Stimulated activated naive CD8-positive, alpha-beta T cell treated with anti-CD3 and anti-CD28 coated beads, Interleukin-15, Interleukin-2, amounts not matched to agents 100 ng/mL and 50 ng/mL, for 24 hours (primary cell): ENCODE results near the gene NACAD.
A peak's percentile ranks its signal among the peaks of the same experiment; 100 is the strongest.

Experiments used
- H3K27ac Mint-ChIP-seq: one replicate; pipeline ENCODE4 v1.8.0; 2021; ENCODE audit warnings: mild to moderate bottlenecking, mixed read lengths
- H3K27me3 Mint-ChIP-seq: one replicate; pipeline ENCODE4 v1.8.0; 2021; ENCODE audit warnings: mixed read lengths
- H3K36me3 Mint-ChIP-seq: one replicate; pipeline ENCODE4 v1.8.0; 2021; ENCODE audit warnings: low read depth, mixed read lengths
- H3K4me1 Mint-ChIP-seq: one replicate; pipeline ENCODE4 v1.8.0; 2021; ENCODE audit warnings: low read depth, mixed read lengths
- H3K4me3 Mint-ChIP-seq: one replicate; pipeline ENCODE4 v1.8.0; 2021; ENCODE audit warnings: mild to moderate bottlenecking, mixed read lengths
- H3K9me3 Mint-ChIP-seq: one replicate; pipeline ENCODE4 v1.8.0; 2021; ENCODE audit warnings: mixed read lengths

NACAD gene

GRCh38 chr7:45104844-45105587 lies 16.2 kb upstream of the NACAD start:
- Mint-ChIP-seq H3K4me1 (peaks cover 39% of the 10 kb centered on the region), H3K27me3 (no peaks in the 10 kb centered on the region), H3K4me3 (no peak overlapping the region), H3K36me3 (peaks cover 67% of the 10 kb centered on the region), H3K27ac (peak overlapping the region; percentile 58), H3K9me3 (no peaks in the 10 kb centered on the region)

GRCh38 chr7:45103958-45104843 lies 15.4 kb upstream of the NACAD start:
- no peak overlapping the region for H3K4me3 Mint-ChIP-seq
- peaks cover 69% of the 10 kb centered on the region for H3K36me3 Mint-ChIP-seq
- peaks cover 33% of the 10 kb centered on the region for H3K4me1 Mint-ChIP-seq
- no peaks in the 10 kb centered on the region for H3K27me3 Mint-ChIP-seq
- H3K27ac Mint-ChIP-seq: peak overlapping the region; percentile 55
- H3K9me3 Mint-ChIP-seq: no peaks in the 10 kb centered on the region

GRCh38 chr7:45102785-45103712 lies 14.3 kb upstream of the NACAD start:
- Mint-ChIP-seq H3K27ac (no peak overlapping the region), H3K4me3 (no peak overlapping the region), H3K27me3 (no peaks in the 10 kb centered on the region), H3K9me3 (no peaks in the 10 kb centered on the region), H3K4me1 (peaks cover 23% of the 10 kb centered on the region), H3K36me3 (peaks cover 59% of the 10 kb centered on the region)

GRCh38 chr7:45101748-45102147 lies 13.0 kb upstream of the NACAD start:
- Mint-ChIP-seq H3K27ac (no peak overlapping the region), H3K9me3 (no peaks in the 10 kb centered on the region), H3K4me1 (peaks cover 10% of the 10 kb centered on the region), H3K27me3 (no peaks in the 10 kb centered on the region), H3K4me3 (no peak overlapping the region), H3K36me3 (peaks cover 46% of the 10 kb centered on the region)

- peaks cover 41% of the 10 kb centered on the region for H3K36me3 Mint-ChIP-seq
- no peaks in the 10 kb centered on the region for H3K27me3 Mint-ChIP-seq
- H3K9me3 Mint-ChIP-seq: no peaks in the 10 kb centered on the region
- H3K27ac Mint-ChIP-seq: no peak overlapping the region
- H3K4me3 Mint-ChIP-seq: no peak overlapping the region
- peaks cover 5% of the 10 kb centered on the region for H3K4me1 Mint-ChIP-seq
Observed at GRCh38 chr7:45100761-45101480, 12.2 kb upstream of the NACAD start.

GRCh38 chr7:45099891-45100760 lies 11.4 kb upstream of the NACAD start:
- Mint-ChIP-seq H3K4me1 (no peaks in the 10 kb centered on the region), H3K27ac (no peak overlapping the region), H3K27me3 (no peaks in the 10 kb centered on the region), H3K36me3 (peaks cover 35% of the 10 kb centered on the region), H3K4me3 (no peak overlapping the region), H3K9me3 (no peaks in the 10 kb centered on the region)

- Mint-ChIP-seq H3K36me3 (peaks cover 31% of the 10 kb centered on the region), H3K4me1 (no peaks in the 10 kb centered on the region), H3K9me3 (no peaks in the 10 kb centered on the region), H3K27ac (no peak overlapping the region), H3K4me3 (no peak overlapping the region), H3K27me3 (no peaks in the 10 kb centered on the region)
Observed at GRCh38 chr7:45098983-45099839, 10.4 kb upstream of the NACAD start.

- Mint-ChIP-seq H3K4me1 (peaks cover 4% of the 10 kb centered on the region), H3K9me3 (no peaks in the 10 kb centered on the region), H3K4me3 (no peak overlapping the region), H3K27ac (no peak overlapping the region), H3K36me3 (no peaks in the 10 kb centered on the region), H3K27me3 (peaks cover 7% of the 10 kb centered on the region)
Observed at GRCh38 chr7:45092931-45093235, 4.1 kb upstream of the NACAD start.

GRCh38 chr7:45092100-45092930 lies 3.5 kb upstream of the NACAD start:
- no peak overlapping the region for H3K27ac Mint-ChIP-seq
- peaks cover 7% of the 10 kb centered on the region for H3K27me3 Mint-ChIP-seq
- H3K9me3 Mint-ChIP-seq: no peaks in the 10 kb centered on the region
- H3K4me1 Mint-ChIP-seq: peaks cover 4% of the 10 kb centered on the region
- no peak overlapping the region for H3K4me3 Mint-ChIP-seq
- H3K36me3 Mint-ChIP-seq: no peaks in the 10 kb centered on the region

- H3K4me1 Mint-ChIP-seq: peaks cover 4% of the 10 kb centered on the region
- no peaks in the 10 kb centered on the region for H3K36me3 Mint-ChIP-seq
- H3K4me3 Mint-ChIP-seq: peak overlapping the region; percentile 70
- no peaks in the 10 kb centered on the region for H3K9me3 Mint-ChIP-seq
- H3K27ac Mint-ChIP-seq: no peak overlapping the region
- peaks cover 7% of the 10 kb centered on the region for H3K27me3 Mint-ChIP-seq
Observed at GRCh38 chr7:45089341-45089891, 647 bp upstream of the NACAD start.

- Mint-ChIP-seq H3K4me3 (peak overlapping the region; percentile 23), H3K27ac (no peak overlapping the region)
Observed at GRCh38 chr7:45088146-45088701, 545 bp downstream of the NACAD start.

More at GRCh38 chr7:45088146-45088701, 545 bp downstream of the NACAD start:
- peaks cover 7% of the 10 kb centered on the region for H3K27me3 Mint-ChIP-seq
- no peaks in the 10 kb centered on the region for H3K36me3 Mint-ChIP-seq
- H3K4me1 Mint-ChIP-seq: peaks cover 4% of the 10 kb centered on the region
- no peaks in the 10 kb centered on the region for H3K9me3 Mint-ChIP-seq
